Measurements from ENCODE around the gene FTSJ1.
A peak's percentile ranks its signal among the peaks of the same experiment; 100 is the strongest.
"Not testable (repeated sequence)": the region's sequence is repeated elsewhere in the genome, so short reads cannot be mapped to it uniquely, and the experiment has no call there.

The FTSJ1 gene

DNA sequence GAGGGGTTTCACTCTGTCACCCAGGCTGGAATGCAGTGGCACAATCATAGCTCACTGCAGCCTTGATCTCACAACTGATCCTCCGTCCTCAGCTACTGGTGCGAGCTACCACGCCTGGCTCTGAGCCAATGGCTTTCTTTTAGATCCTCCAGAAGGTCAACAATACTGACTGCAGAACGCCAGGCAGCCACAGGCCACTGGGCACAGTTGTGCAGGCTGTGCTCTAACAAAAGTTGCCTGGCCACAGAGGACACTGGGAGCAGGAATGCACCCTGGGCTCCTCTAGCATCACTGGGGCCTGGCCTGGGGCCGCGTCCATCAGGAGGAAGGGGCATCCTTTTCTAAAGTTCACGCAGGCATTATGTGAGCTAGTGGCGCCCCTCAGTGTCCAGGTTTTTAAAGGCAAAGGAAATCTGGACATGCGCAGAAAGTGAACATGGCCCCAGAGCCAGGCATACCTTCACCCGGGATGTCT lies 17.9 kb downstream of the FTSJ1 start:
- DNase-seq (ENCODE audit: low spot score): no peak

- no peak for DNase-seq (ENCODE audit: low spot score)
These were observed 20.7 kb downstream of the FTSJ1 start for GRCh38 chrX:48496660-48497059.

- no peak for DNase-seq (ENCODE audit: low spot score)
These were observed 21.9 kb downstream of the FTSJ1 start for GRCh38 chrX:48497871-48498270.

- no peak for DNase-seq (ENCODE audit: low spot score)
These were observed 22.4 kb downstream of the FTSJ1 start for GRCh38 chrX:48498374-48498809.

DNA sequence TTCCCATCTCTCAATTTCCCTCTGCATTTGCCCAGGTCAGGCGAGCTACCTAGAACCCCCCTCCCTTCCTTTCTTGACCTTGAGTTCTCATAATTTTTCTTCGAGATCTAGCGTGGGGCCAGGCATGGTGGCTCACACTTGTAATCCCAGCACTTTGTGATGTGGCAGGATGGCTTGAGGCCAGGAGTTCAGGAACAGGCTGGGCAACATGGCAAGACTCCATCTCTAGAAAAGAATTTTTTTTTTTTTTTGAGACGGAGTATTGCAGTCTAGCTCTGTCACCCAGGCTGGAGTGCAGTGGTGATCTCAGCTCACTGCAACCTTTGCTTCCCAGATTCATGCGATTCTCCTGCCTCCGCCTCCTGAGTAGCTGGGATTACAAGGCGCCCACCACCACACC lies 28.3 kb downstream of the FTSJ1 start:
- DNase-seq (ENCODE audit: low spot score): no peak

GRCh38 chrX:48505481-48505880 lies 29.5 kb downstream of the FTSJ1 start:
- DNase-seq (ENCODE audit: low spot score): no peak

GRCh38 chrX:48507246-48507645 lies 31.2 kb downstream of the FTSJ1 start:
- DNase-seq (ENCODE audit: low spot score): no peak

DNA sequence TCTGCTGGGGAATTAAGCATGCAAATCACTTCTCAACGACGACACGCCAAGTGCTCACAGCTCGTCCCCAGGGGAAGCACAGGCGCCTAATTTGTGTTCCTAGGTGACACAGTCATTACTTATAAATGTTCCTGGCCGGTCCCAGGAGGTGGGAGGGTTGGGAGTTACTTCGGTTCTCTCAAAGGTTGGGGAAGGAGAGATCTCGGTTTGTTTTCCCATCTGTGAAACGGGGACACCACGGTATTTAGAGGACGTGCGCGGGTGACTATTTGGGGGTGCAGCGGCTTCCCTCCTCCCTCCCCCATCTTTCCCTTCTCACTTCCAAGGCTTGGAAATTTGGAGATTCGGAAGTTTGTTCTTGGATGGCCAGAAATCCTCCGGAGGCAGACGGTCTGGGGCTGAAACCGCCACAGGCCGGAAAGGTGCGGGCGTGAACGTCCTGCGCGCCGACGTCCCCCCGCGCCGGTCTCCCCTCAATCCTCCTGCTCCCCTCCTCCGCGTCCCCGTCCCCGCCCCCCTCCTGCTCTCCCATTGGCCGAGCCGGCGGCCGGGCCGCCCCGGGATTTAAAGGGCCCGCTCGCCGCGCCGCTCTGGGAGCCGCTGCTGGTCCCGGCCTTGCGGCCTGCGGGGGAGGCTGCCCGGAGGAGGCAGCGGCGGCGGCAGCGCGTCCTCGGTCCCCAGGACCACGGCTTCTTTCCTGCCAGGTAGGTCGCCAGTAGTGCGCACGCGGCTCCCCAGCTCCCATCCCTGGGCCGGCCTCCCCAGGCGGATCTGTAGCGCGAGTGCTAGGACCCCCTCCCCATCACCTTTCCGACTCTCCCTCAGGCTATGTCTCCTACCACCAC lies 32.6 kb downstream of the FTSJ1 start, which contains the start of gene PORCN:
TSS of gene PORCN (plus strand) at position 593 of the 845 bp plus-strand sequence. CDS start 829 bp downstream, outside the sequence.
- peak; percentile 73 for DNase-seq (ENCODE audit: low spot score)

- DNase-seq (ENCODE audit: low spot score): no peak
These were observed 33.2 kb downstream of the FTSJ1 start for GRCh38 chrX:48509245-48509590.

DNA sequence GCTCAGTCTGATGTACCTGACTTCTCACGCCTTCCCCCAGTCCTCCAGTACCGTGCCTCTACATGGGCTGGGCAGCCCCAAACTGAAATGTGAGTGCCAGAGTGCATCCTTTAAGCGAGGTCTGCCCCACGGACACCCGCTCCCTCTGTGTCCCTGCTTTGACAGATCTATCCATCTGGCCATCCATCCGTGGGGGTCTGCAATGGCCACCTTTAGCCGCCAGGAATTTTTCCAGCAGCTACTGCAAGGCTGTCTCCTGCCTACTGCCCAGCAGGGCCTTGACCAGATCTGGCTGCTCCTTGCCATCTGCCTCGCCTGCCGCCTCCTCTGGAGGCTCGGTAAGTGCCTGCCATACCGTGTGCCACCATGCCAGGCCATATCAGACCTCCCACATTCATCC lies 33.6 kb downstream of the FTSJ1 start:
- DNase-seq (ENCODE audit: low spot score): no peak

GRCh38 chrX:48511560-48511959 lies 35.6 kb downstream of the FTSJ1 start:
- DNase-seq (ENCODE audit: low spot score): no peak

DNA sequence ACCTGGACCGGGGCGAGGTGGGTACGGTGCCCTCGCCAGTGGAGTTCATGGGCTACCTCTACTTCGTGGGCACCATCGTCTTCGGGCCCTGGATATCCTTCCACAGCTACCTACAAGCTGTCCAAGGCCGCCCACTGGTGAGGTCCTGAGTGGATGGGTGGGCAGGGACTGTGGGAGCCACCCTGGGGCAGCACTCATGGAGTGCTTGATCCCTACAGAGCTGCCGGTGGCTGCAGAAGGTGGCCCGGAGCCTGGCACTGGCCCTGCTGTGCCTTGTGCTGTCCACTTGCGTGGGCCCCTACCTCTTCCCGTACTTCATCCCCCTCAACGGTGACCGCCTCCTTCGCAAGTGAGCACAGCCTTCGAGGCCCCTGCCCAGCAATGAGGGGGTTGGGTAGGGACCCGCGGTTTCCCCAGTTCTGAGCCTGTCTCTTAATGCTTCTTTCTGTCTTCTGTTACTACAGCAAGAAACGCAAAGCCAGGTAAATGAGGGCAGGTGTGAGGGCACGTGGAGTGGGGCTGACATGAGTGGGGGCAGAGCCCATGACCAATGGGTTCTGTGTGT lies 36.5 kb downstream of the FTSJ1 start:
- no peak for DNase-seq (ENCODE audit: low spot score)

DNA sequence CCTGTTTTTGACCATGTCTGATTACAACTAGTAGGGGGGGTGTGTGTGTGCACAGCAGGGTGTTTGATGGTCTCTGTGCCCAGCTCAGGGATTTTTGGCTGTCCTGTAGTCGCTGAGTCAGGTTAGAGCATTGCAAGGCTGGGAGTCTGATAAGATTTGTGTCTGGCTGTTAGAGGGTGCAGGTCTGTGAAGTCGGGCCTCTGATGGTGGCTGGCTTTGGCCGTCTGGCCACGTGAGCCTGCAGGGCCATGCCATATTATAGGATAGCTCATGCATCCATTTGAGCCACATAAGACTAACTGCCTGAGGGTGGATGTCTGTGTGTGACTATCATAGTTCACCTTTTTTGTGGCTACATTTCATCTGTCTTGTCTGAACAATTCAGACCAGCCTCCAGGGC lies 37.7 kb downstream of the FTSJ1 start:
- DNase-seq (ENCODE audit: low spot score): no peak

DNA sequence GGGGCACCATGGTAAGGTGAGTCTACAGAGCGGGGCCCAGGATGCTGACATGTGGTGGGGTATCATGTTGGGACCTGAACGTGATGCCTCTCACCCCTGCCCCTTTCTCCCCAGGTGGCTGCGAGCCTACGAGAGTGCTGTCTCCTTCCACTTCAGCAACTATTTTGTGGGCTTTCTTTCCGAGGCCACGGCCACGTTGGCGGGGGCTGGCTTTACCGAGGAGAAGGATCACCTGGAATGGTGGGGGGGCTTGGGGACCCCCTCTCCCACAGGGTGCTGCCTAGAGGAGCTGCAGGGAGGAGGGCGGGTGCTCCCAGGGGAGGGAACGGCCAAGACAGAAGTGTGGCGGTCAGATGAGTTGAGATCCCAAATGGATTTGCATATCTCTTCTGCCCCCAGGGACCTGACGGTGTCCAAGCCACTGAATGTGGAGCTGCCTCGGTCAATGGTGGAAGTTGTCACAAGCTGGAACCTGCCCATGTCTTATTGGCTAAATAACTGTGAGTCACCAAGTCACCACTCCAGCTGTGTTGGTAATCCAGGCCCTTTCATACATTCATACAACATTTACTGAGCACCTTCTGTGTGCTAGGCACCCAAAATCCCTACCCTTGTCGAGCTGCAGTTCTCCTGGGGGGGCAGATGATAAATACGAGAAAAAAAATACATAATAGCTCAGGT lies 38.3 kb downstream of the FTSJ1 start:
- DNase-seq (ENCODE audit: low spot score): no peak

- DNase-seq (ENCODE audit: low spot score): no peak
These were observed 39.0 kb downstream of the FTSJ1 start for GRCh38 chrX:48514868-48515460.

GRCh38 chrX:48515842-48516241 lies 39.8 kb downstream of the FTSJ1 start:
- no peak for DNase-seq (ENCODE audit: low spot score)

DNA sequence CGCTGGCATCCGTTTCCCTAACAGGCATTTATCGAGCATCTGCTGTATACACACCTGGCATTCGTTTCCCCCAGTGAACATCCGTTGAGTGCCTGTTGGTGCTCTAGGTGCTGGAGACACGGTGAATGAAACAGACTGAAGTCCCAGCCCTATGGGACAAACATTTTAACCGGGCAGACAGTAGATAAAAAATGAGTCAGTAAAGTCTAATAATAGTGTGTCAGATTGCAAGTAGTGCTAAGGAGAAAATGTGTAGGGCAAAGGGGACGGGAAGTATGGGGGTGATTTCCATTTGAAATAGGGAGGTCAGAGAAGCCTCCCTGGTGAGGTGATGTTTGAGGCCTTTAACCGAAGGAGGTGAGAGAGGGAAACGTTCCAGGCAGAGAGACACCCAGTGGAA lies 40.3 kb downstream of the FTSJ1 start:
- no peak for DNase-seq (ENCODE audit: low spot score)

DNA sequence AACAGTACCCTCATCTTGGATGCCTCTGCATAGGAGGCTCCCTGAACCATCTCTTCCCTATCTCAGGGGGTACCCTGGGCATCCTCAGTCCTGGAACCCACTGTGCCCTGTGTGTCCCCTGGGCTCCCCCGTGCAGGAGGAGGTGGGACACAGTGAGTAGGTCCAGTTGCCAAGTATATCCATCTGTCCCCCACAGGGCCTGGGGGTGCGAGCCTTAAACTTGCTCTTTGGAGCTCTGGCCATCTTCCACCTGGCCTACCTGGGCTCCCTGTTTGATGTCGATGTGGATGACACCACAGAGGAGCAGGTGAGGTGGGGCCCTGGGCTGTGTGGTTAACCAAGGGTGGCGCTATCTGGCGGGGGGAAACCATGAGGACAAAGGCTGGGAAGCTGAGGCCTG lies 41.0 kb downstream of the FTSJ1 start:
- DNase-seq (ENCODE audit: low spot score): no peak

GRCh38 chrX:48519481-48519880 lies 43.5 kb downstream of the FTSJ1 start:
- DNase-seq (ENCODE audit: low spot score): not testable (repeated sequence)

DNA sequence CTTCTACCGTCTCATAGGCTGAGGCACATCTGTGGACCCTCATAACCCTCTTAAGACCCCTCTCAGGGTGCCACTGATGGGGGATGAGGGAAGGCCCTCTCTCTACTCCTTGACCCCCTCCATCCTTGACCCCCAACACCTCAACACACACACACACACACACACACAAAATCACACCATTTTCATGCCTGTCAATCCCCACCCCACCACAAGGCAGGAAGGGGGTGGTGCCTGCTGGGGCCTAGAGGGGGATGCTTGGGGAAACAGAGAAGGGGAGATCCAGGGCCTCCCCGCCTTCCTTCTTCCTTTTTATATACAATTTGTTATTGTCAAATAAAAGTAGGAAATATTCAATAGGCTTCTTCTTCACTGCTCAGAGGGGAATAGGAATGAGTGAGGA lies 44.5 kb downstream of the FTSJ1 start:
- no peak for DNase-seq (ENCODE audit: low spot score)

DNA sequence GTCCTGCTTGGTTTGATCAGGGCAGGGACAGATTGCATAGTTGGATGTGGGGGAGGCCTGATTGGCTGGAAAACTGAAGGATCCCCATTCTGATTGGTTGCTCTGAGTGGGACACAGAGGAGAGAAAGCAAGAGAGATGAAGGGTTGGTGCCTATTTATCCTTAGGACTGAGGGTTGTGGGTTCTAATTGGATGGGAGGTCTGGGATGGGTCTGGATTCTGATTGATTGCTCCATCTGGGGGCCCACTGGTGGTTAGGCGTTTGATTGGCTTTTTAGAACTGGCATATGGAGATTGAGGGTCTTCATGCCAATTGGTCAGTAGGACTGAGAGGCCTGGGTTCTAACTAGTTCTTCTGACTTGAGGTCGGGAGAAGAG lies 45.0 kb downstream of the FTSJ1 start:
- no peak for DNase-seq (ENCODE audit: low spot score)

DNA sequence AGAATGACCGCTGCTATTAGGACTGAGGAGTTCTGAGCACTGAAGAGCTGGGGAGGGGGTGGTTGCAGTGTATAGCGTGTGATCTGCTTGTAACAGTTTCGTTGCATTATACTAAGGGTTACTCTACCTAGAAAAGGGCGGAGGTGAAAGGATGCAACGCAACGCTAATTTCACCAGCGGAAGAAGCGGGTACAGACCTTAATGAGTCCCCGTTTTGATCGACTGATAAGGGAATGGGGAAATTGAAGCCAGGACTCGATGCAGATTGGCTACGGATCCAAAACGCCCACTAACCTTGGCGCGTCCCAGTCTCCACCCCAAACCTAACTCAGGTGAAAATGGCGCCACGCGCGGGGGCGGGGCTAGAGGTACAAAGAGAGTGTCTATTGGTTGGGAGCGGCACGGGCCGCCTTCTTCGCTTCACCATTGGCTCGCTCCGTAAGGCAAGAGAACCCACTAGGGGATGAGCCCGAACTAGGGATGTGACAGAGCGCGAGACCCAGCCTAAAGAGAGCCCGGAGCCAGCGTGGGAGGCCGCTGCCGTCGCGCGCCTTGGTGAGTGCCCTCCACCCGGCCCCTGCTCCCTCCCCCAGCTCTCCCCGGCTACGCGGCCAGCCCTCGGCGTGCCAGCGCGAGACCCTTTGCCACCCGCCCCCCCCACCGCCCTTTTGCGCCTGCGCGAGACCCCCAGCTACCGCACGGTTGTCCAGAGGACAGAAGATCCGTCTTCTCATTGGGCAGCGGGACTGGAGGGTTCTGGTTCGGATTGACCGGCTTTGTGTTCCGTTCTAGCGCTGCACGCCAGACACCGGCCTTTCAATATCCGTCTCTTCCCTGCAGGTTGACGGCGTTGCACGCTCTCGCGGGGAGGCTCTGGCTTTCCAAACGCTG lies 45.6 kb downstream of the FTSJ1 start, which contains the start of gene EBP:
TSS of gene EBP (plus strand) at position 456 of the 891 bp plus-strand sequence. CDS start 1,964 bp downstream, outside the sequence.
- peak; percentile 93 for DNase-seq (ENCODE audit: low spot score)
